GM21528 (cell line): ENCODE data around the gene DQX1.
"Not testable (repeated sequence)": the region's sequence is repeated elsewhere in the genome, so short reads cannot be mapped to it uniquely, and the experiment has no call there.

Experiments used
- ATAC-seq: cut with Tn5 transposase; IDR thresholded peaks from one replicate; pipeline ENCODE4 v1.9.1; 2021; ENCODE audit warnings: mild to moderate bottlenecking, moderate library complexity; ENCODE audit not compliant: unreplicated experiment, low FRiP score

Gene DQX1

DNA sequence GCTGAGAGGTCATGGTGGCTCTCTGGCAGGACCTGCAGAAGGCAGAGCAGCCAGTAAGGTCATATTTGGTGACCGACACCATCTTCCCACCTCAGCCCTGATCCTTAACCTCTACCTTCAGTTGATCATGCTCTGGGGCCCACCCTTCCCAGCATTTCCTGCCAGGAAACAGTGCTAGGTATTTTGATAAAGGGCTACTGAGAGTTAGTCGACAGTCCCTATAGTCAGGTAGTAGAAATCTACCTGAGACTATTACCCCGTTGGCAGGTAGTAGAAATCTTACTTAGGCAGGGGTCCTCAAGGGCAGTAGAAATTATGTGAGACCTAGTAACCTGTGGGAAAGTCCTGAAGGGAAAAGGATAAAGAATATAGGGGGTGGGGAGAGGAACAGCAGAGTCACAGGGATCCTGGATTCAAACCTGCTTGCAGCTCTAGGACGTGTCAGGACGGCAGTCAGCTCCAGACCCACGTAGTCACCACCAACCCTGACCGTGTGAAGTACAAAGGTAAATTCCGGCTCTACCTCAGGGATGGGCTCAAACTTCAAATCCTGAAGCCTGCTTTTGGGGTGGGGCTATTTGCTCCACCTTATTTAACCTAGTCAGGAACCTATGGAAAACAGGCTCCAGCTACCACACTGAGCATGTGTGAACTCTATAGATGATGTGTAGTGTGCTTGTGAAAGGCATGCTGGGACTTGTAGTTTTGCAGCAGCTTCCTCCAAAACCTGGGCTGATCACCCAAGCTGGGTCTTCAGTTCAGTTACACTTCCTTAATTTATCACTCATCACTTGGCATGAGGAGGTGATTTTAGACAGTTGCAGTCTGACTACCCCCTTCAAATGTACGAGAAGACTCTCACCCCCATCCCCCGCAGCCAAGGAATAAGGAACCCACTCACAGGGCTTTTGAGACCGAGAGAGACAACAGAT lies at the start of gene DQX1:
TSS of gene DQX1 (minus strand) at position 515 of the 932 bp plus-strand sequence. CDS start at position 13, 502 bp downstream.
- ATAC-seq = no peak

DNA sequence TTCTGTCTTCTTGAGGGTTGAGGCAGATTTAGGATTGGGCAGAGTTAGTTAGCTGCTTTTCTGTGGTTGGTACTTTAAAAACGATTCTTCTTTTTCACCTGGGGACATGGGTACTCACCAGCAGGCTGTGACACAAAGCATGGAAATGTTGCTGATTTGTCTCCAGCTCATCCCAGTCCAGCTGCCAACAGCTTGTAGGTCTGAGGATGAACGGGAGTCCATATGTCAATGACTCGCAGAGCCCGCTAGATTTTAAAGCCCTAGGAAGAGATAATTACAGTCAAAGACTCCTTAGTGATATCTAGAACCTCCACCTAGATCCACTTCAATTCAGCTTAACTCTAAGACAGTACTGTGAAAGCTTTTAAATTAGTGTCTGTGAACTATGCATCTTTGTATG lies 49.3 kb upstream of the DQX1 start:
- no peak for ATAC-seq

- peak; percentile 35 for ATAC-seq
These were observed 47.9 kb upstream of the DQX1 start for GRCh38 chr2:74573747-74574562.

- ATAC-seq = no peak
These were observed 46.3 kb upstream of the DQX1 start for GRCh38 chr2:74572178-74572925.

DNA sequence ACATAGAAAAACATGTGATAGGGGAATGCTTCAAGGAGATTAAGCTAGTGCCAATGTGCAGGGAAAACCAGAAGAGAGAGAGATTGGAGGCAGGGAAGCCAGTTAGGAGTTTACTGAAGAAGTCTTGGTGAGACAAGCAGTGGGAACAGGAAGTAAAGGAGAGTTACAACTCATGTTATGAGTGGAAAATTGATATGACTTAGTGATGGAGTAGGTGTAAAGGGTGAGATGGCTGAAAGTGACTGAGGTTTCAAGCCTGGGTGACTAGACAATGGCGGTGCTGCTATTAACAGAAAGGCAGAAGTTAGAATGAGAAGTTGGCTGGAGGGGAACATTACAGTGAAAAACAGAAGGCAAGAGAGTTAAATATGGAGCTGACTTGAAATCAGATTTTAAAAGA lies 45.0 kb upstream of the DQX1 start:
- ATAC-seq = peak; percentile 60

DNA sequence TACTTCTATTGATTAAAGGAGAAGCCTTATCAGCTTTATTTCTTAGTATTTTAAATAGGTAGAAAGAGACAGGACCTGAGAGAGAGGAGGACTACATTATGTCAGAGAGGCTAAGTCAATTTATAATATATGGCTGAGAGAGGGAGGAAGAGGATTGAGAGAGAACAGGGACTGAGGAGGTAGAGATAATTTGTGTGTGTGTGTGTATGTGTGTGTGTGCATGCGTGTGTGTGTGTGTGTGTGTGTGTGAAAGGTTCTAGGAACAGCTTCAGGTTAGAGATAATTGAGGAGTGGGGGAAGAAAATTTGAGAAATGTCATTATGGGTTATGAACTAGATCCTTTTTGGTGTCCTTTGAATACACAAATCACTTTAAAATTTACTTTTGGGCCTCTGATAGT lies 43.7 kb upstream of the DQX1 start:
- no peak for ATAC-seq

- ATAC-seq = no peak
These were observed 41.9 kb upstream of the DQX1 start for GRCh38 chr2:74567881-74568280.

- no peak for ATAC-seq
These were observed 40.7 kb upstream of the DQX1 start for GRCh38 chr2:74566754-74567085.

DNA sequence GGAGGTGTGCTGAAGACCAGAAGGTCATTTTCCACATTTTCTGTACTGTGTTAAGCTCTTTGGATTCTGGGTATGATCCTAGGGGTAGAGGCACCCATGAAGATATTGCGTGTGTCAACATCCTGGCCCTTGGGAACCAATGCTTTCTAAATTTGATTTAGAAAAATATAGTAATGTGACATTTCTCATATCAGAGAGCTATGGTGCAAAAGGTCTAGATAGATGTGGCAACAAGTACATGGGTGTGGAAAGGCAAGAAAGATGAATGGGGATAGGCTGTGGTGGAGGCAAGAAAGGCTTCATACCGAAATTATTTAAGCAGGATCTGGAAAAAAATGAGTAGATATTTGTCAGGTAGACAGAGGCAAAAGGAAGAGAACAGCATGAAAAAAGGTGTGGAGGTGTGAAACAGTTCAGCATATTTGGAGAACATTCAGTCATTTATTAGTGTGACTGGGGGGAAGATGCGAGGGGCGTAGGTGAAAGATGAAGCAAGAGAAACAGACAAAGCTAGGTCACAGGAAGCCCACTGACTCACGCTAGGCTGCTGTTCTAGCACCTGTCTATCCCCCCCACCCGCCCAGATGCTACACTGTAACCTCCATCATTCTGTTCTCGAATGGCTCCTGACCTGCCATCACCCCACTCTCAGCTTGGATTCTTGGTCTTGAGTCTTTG lies 40.2 kb upstream of the DQX1 start:
- no peak for ATAC-seq

DNA sequence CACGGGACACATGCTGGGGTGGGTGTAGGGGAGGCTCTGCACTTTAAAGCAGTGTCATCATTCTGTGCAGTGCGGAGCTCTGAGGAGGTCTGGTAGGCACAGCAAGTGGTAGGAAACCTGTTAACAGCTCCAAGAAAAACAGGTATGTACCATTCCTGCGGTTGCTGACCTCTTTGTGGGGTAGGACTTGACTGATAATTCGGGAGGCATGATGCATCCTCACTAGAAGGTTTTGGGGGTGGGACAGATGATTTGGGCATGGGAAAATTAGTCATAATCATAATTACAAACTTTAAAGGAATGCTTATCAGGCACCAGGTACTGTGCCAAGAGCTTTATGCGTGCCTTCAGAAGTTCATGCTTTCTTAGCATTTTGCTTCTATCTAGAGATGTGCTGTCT lies 38.2 kb upstream of the DQX1 start:
- no peak for ATAC-seq

GRCh38 chr2:74562126-74562775 lies 36.2 kb upstream of the DQX1 start:
- no peak for ATAC-seq

- ATAC-seq = not testable (repeated sequence)
These were observed 35.0 kb upstream of the DQX1 start for GRCh38 chr2:74561022-74561421.

- ATAC-seq = no peak
These were observed 34.6 kb upstream of the DQX1 start for GRCh38 chr2:74560591-74560990.

- no peak for ATAC-seq
These were observed 33.9 kb upstream of the DQX1 start for GRCh38 chr2:74559912-74560311.

GRCh38 chr2:74558284-74559230 lies 32.5 kb upstream of the DQX1 start:
- no peak for ATAC-seq

DNA sequence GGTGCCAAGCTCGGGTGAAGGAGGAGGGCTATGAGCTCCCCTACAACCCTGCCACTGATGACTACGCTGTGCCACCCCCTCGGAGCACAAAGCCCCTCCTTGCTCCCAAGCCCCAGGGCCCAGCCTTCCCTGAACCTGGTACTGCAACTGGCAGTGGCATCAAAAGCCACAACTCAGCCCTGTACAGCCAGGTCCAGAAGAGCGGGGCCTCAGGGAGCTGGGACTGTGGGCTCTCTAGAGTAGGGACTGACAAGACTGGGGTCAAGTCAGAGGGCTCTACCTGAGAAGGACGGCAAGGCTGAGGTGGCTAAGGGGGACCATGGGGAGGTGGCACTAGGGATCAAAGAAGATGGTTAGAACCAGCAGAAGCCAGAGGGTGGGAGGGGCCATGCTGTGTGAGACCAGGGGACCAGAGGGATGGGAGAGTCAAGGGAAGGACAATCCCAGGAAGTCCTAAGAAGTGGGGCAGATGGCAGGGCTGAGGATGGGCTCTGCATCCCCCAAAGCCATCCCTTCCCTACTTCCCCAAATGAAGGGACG lies 30.9 kb upstream of the DQX1 start:
- ATAC-seq = no peak

- no peak for ATAC-seq
These were observed 30.1 kb upstream of the DQX1 start for GRCh38 chr2:74556159-74556558.

DNA sequence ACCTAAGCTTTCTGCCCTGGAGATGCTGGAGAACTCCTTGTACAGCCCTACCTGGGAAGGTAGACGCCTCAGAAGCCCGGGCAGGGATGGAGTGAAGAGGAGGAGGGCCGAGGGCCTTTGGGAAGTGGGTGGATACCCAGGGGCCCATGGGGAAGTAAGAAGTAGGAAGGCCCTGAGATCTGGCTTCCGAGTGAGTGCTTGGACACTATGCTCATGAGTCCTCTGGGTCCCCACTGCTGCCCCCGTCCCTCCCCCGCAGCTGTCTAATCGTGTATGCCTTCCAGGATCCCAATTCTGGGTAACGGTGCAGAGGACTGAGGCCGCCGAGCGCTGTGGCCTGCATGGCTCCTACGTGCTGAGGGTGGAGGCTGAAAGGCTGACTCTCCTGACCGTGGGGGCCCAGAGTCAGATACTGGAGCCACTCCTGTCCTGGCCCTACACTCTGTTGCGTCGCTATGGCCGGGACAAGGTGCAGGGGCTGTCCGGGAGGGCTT lies 29.6 kb upstream of the DQX1 start:
- no peak for ATAC-seq
